SU-DHL-6 (cell line): ENCODE data around the gene DCN.

Experiments
- EZH2phosphoT487 ChIP-seq: fragments of 200-600 bp; sonication (generic), shearing (Covaris generic); conservative IDR thresholded peaks from 2 replicates; pipeline ENCODE4 v1.6.1; 2018; ENCODE audit warnings: mild to moderate bottlenecking, antibody characterized with exemption, low read length, moderate library complexity, mixed read lengths
- TF ChIP-seq, protein P1 (sequence below): fragments of 200-600 bp; sonication (generic); IDR thresholded peaks from one replicate; pipeline ENCODE4 v1.5.1; 2017; ENCODE audit warnings: antibody characterized with exemption, mild to moderate bottlenecking, low read length, moderate library complexity; ENCODE audit not compliant: insufficient read depth, poor library complexity, severe bottlenecking

- TF ChIP-seq, protein P1, sequence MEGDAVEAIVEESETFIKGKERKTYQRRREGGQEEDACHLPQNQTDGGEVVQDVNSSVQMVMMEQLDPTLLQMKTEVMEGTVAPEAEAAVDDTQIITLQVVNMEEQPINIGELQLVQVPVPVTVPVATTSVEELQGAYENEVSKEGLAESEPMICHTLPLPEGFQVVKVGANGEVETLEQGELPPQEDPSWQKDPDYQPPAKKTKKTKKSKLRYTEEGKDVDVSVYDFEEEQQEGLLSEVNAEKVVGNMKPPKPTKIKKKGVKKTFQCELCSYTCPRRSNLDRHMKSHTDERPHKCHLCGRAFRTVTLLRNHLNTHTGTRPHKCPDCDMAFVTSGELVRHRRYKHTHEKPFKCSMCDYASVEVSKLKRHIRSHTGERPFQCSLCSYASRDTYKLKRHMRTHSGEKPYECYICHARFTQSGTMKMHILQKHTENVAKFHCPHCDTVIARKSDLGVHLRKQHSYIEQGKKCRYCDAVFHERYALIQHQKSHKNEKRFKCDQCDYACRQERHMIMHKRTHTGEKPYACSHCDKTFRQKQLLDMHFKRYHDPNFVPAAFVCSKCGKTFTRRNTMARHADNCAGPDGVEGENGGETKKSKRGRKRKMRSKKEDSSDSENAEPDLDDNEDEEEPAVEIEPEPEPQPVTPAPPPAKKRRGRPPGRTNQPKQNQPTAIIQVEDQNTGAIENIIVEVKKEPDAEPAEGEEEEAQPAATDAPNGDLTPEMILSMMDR: no peak
- TF ChIP-seq EZH2phosphoT487: no peak
Measured at GRCh38 chr12:91205811-91206210, 23.2 kb upstream of the DCN start.
